NCI-H128 (cell line): ENCODE results near the gene CADPS.
"Not testable (repeated sequence)": the region's sequence is repeated elsewhere in the genome, so short reads cannot be mapped to it uniquely, and the experiment has no call there.

Experiments
- DNase-seq: peaks from one replicate; lab custom pipeline; 2025; ENCODE audit not compliant: unreplicated experiment; lab: John Stamatoyannopoulos, UW

CADPS gene

GRCh38 chr3:62602129-62602770, 273.0 kb downstream of the CADPS start:
- DNase-seq, result no peak

GRCh38 chr3:62601238-62602070, 273.8 kb downstream of the CADPS start:
- DNase-seq, result no peak

GRCh38 chr3:62600033-62600432, 275.2 kb downstream of the CADPS start:
- DNase-seq, result no peak

- DNase-seq, result no peak
Observed at GRCh38 chr3:62597491-62597890, 277.7 kb downstream of the CADPS start.

- no peak for DNase-seq
Observed at GRCh38 chr3:62592408-62592807, 282.8 kb downstream of the CADPS start.

- DNase-seq, result no peak
Observed at GRCh38 chr3:62589078-62589477, 286.1 kb downstream of the CADPS start.

GRCh38 chr3:62587579-62588031, 287.6 kb downstream of the CADPS start:
- DNase-seq, result no peak

- no peak for DNase-seq
Observed at GRCh38 chr3:62587169-62587568, 288.0 kb downstream of the CADPS start.

- no peak for DNase-seq
Observed at GRCh38 chr3:62586356-62586755, 288.9 kb downstream of the CADPS start.

- DNase-seq, result no peak
Observed at GRCh38 chr3:62585861-62586260, 289.4 kb downstream of the CADPS start.

GRCh38 chr3:62584636-62585035, 290.6 kb downstream of the CADPS start:
- no peak for DNase-seq

- peak; percentile 18 for DNase-seq
Observed at GRCh38 chr3:62582495-62583172, 292.6 kb downstream of the CADPS start.

- DNase-seq, result not testable (repeated sequence)
Observed at GRCh38 chr3:62580485-62580884, 294.7 kb downstream of the CADPS start.

GRCh38 chr3:62577153-62577552, 298.1 kb downstream of the CADPS start:
- DNase-seq, result no peak

GRCh38 chr3:62574266-62574898, 300.8 kb downstream of the CADPS start:
- no peak for DNase-seq

- DNase-seq, result no peak
Observed at GRCh38 chr3:62571916-62572315, 303.3 kb downstream of the CADPS start.

- DNase-seq, result no peak
Observed at GRCh38 chr3:62570888-62571287, 304.3 kb downstream of the CADPS start.

GRCh38 chr3:62569609-62570008, 305.6 kb downstream of the CADPS start:
- no peak for DNase-seq

- no peak for DNase-seq
Observed at GRCh38 chr3:62567097-62568021, 307.9 kb downstream of the CADPS start.

- no peak for DNase-seq
Observed at GRCh38 chr3:62566022-62566557, 309.1 kb downstream of the CADPS start.
